ENCODE data around the gene FBXO2.

FBXO2 gene

DNA sequence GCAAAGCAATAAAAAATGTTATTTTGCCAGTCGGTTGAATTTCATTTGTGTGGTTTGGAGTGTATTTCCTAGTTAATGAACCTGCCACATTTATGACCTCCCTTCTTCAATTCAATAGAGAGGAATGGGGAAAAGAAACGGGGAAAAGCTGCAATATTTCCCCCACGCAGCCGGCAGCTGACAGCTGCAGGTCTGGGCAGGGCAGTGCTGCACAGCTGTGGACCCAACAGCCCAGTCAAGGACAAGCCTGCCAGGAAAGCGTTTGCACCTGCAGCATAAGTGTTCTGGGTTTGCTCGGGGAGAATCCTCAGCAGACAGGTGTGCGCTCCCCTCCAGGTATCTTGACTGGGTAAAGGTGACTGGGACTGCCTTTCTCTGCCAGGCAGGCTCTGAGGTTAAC is 53.4 kb downstream of the FBXO2 start:
- DNase-seq: no peak
- no peak overlapping the region for H3K4me3 Mint-ChIP-seq
- H3K27me3 Mint-ChIP-seq: peaks cover 42 to 78% of the 10 kb centered on the region in 2 donors
- no peak for ATAC-seq (replicated peaks)
- H3K4me1 Mint-ChIP-seq (ENCODE audit: low read depth in 2 of 2): no peaks in the 10 kb centered on the region
- H3K36me3 Mint-ChIP-seq (ENCODE audit: insufficient read depth): peaks cover 5% of the 10 kb centered on the region
- H3K9me3 Mint-ChIP-seq: no peaks in the 10 kb centered on the region
- no peak overlapping the region for H3K27ac Mint-ChIP-seq

- Mint-ChIP-seq H3K27me3 (peaks cover 40 to 80% of the 10 kb centered on the region in 2 donors), H3K27ac (no peak overlapping the region), H3K4me3 (no peak overlapping the region), H3K36me3 (ENCODE audit: insufficient read depth) (peaks cover 5% of the 10 kb centered on the region), H3K4me1 (ENCODE audit: low read depth in 2 of 2) (no peaks in the 10 kb centered on the region), H3K9me3 (no peaks in the 10 kb centered on the region)
- DNase-seq (no peak), ATAC-seq (replicated peaks) (no peak)
Measured at GRCh38 chr1:11599891-11600576, 54.2 kb downstream of the FBXO2 start.

DNA sequence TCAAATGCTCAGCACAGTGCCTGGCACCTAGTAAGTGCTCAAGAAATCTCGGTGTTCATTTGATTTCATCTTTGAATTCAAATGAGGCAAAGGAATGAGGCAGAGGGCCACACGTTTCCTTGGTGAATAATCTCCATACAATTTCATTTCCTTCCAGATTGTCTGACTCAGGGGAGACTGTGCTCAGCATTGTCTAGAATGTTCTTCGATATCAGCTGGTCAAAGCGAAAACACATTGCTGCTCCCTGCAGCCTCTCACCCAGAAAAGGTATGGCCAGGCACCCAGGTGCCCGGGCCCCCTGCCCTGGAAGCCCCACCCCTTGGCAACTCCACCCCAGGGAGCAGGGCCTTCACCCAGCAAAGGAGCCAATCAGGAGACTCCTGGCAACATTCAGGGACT is 55.8 kb downstream of the FBXO2 start:
- ATAC-seq (replicated peaks) (no peak), DNase-seq (no peak)
- Mint-ChIP-seq H3K27me3 (peaks cover 47 to 95% of the 10 kb centered on the region in 2 donors), H3K4me1 (ENCODE audit: low read depth in 2 of 2) (no peaks in the 10 kb centered on the region), H3K9me3 (no peaks in the 10 kb centered on the region), H3K4me3 (no peak overlapping the region), H3K27ac (no peak overlapping the region), H3K36me3 (ENCODE audit: insufficient read depth) (peaks cover 5% of the 10 kb centered on the region)

Data from effector memory CD8-positive, alpha-beta T cell (primary cell).